Activated CD8-positive, alpha-beta memory T cell treated with anti-CD3 and anti-CD28 coated beads, Interleukin-2, amount 50 U/mL, for 1 hour (primary cell): ENCODE measurements around the gene PHACTR3.

Experiments
- DNase-seq: peaks from one replicate; pipeline ENCODE4 v3.0.0-alpha.2; 2020; ENCODE audit errors: extremely low read depth

Gene PHACTR3

GRCh38 chr20:59646487-59646886 lies 42.1 kb downstream of the PHACTR3 start:
- no peak for DNase-seq

- DNase-seq: no peak
Observed at GRCh38 chr20:59647271-59647670, 42.9 kb downstream of the PHACTR3 start.

- no peak for DNase-seq
Observed at GRCh38 chr20:59648466-59649070, 44.2 kb downstream of the PHACTR3 start.

GRCh38 chr20:59650418-59650817 lies 46.1 kb downstream of the PHACTR3 start:
- DNase-seq: no peak

- no peak for DNase-seq
Observed at GRCh38 chr20:59652381-59652780, 48.0 kb downstream of the PHACTR3 start.

- no peak for DNase-seq
Observed at GRCh38 chr20:59656417-59656816, 52.1 kb downstream of the PHACTR3 start.

GRCh38 chr20:59657459-59658046 lies 53.2 kb downstream of the PHACTR3 start:
- no peak for DNase-seq

GRCh38 chr20:59660471-59660870 lies 56.1 kb downstream of the PHACTR3 start:
- no peak for DNase-seq

- DNase-seq: no peak
Observed at GRCh38 chr20:59661153-59661552, 56.8 kb downstream of the PHACTR3 start.

- DNase-seq: no peak
Observed at GRCh38 chr20:59661621-59662020, 57.3 kb downstream of the PHACTR3 start.

GRCh38 chr20:59662161-59662560 lies 57.8 kb downstream of the PHACTR3 start:
- DNase-seq: no peak

- DNase-seq: no peak
Observed at GRCh38 chr20:59662856-59663512, 58.6 kb downstream of the PHACTR3 start.

- no peak for DNase-seq
Observed at GRCh38 chr20:59663513-59664060, 59.2 kb downstream of the PHACTR3 start.

- DNase-seq: no peak
Observed at GRCh38 chr20:59664421-59664941, 60.1 kb downstream of the PHACTR3 start.

- no peak for DNase-seq
Observed at GRCh38 chr20:59665656-59666555, 61.6 kb downstream of the PHACTR3 start.

- no peak for DNase-seq
Observed at GRCh38 chr20:59666586-59666985, 62.2 kb downstream of the PHACTR3 start.

GRCh38 chr20:59667131-59667530 lies 62.8 kb downstream of the PHACTR3 start:
- no peak for DNase-seq

- DNase-seq: no peak
Observed at GRCh38 chr20:59667981-59668515, 63.7 kb downstream of the PHACTR3 start.

- no peak for DNase-seq
Observed at GRCh38 chr20:59668926-59669850, 64.8 kb downstream of the PHACTR3 start.

- DNase-seq: no peak
Observed at GRCh38 chr20:59670786-59671492, 66.6 kb downstream of the PHACTR3 start.
